Trophoblast cell (in vitro differentiated cells and primary cell): ENCODE data around the gene ZNG1F.
"Not testable (repeated sequence)": the region's sequence is repeated elsewhere in the genome, so short reads cannot be mapped to it uniquely, and the experiment has no call there.

Experiments used
- DNase-seq, 2 donors: peaks; one replicate each; pipeline ENCODE4 v3.0.0-alpha.2; 2016
- H2AFZ ChIP-seq: 2 replicates; pipeline ENCODE4 v1.6.1; 2013; ENCODE audit warnings: low read length, moderate library complexity, mild to moderate bottlenecking; ENCODE audit not compliant: insufficient read depth, poor library complexity
- H2AK5ac ChIP-seq: 2 replicates; pipeline ENCODE4 v1.6.1; 2013; ENCODE audit warnings: mild to moderate bottlenecking, low read length
- H2BK120ac ChIP-seq: 2 replicates; pipeline ENCODE4 v1.6.1; 2013; ENCODE audit warnings: low read length, mild to moderate bottlenecking, moderate library complexity; ENCODE audit not compliant: insufficient read depth, poor library complexity
- H2BK12ac ChIP-seq: 2 replicates; pipeline ENCODE4 v1.6.1; 2013; ENCODE audit warnings: mild to moderate bottlenecking, low read length, moderate library complexity
- H2BK5ac ChIP-seq: 2 replicates; pipeline ENCODE4 v1.6.1; 2013; ENCODE audit warnings: low read length, low read depth, moderate library complexity, mild to moderate bottlenecking; ENCODE audit not compliant: poor library complexity
- H3K14ac ChIP-seq: 2 replicates; pipeline ENCODE4 v1.6.1; 2013; ENCODE audit warnings: mild to moderate bottlenecking, low read length
- H3K18ac ChIP-seq: 2 replicates; pipeline ENCODE4 v1.6.1; 2013; ENCODE audit warnings: mild to moderate bottlenecking, low read length
- H3K23ac ChIP-seq: 2 replicates; pipeline ENCODE4 v1.6.1; 2013; ENCODE audit warnings: low read length
- H3K27ac ChIP-seq: 2 replicates; pipeline ENCODE4 v1.5.1; 2013; ENCODE audit warnings: low read depth, mild to moderate bottlenecking, inconsistent platforms, low read length, moderate library complexity
- H3K27me3 ChIP-seq: 2 replicates; pipeline ENCODE4 v1.6.1; 2013; ENCODE audit warnings: inconsistent platforms, mild to moderate bottlenecking, low read length, moderate library complexity; ENCODE audit not compliant: insufficient read depth
- H3K36me3 ChIP-seq, 2 experiments: 1 replicate in 1 of 2; 2 replicates in 1 of 2; pipeline ENCODE4 v1.6.1; 2013; ENCODE audit warnings: low read length in 2 of 2, mild to moderate bottlenecking in 2 of 2, moderate library complexity in 1 of 2; ENCODE audit not compliant: insufficient read depth in 2 of 2, control insufficient read depth in 1 of 2
- H3K4ac ChIP-seq: 2 replicates; pipeline ENCODE4 v1.6.1; 2013; ENCODE audit warnings: low read depth, mild to moderate bottlenecking, low read length, moderate library complexity
- H3K4me1 ChIP-seq, 2 experiments: 1 replicate in 1 of 2; 2 replicates in 1 of 2; pipeline ENCODE4 v1.6.1; 2013; ENCODE audit warnings: low read length in 2 of 2, mild to moderate bottlenecking in 2 of 2, moderate library complexity in 1 of 2; ENCODE audit not compliant: insufficient read depth in 2 of 2, control insufficient read depth in 1 of 2
- H3K4me2 ChIP-seq: 2 replicates; pipeline ENCODE4 v1.6.1; 2013; ENCODE audit warnings: inconsistent platforms, mild to moderate bottlenecking, low read length, moderate library complexity
- H3K4me3 ChIP-seq: 2 replicates; pipeline ENCODE4 v1.5.1; 2013; ENCODE audit warnings: mild to moderate bottlenecking, low read depth, low read length, inconsistent platforms
- H3K79me1 ChIP-seq: one replicate; pipeline ENCODE4 v1.6.1; 2013; ENCODE audit warnings: low read length
- H3K79me2 ChIP-seq: 2 replicates; pipeline ENCODE4 v1.6.1; 2013; ENCODE audit warnings: low read length, mild to moderate bottlenecking; ENCODE audit not compliant: control insufficient read depth, insufficient read depth, poor library complexity
- H3K9ac ChIP-seq: 2 replicates; pipeline ENCODE4 v1.6.1; 2013; ENCODE audit warnings: mild to moderate bottlenecking, low read length
- H3K9me3 ChIP-seq: 2 replicates; pipeline ENCODE4 v1.6.1; 2013; ENCODE audit warnings: low read depth, mild to moderate bottlenecking, control low read depth, inconsistent platforms, low read length; ENCODE audit not compliant: insufficient read depth
- H4K12ac ChIP-seq: 2 replicates; pipeline ENCODE4 v1.6.1; 2013; ENCODE audit warnings: low read depth, mild to moderate bottlenecking, low read length, moderate library complexity
- H4K8ac ChIP-seq: 2 replicates; pipeline ENCODE4 v1.6.1; 2013; ENCODE audit warnings: low read depth, mild to moderate bottlenecking, low read length, moderate library complexity
- H4K91ac ChIP-seq: one replicate; pipeline ENCODE4 v1.6.1; 2013; ENCODE audit warnings: low read depth, mild to moderate bottlenecking, low read length, moderate library complexity
- WGBS: extraction: QIAGEN DNeasy Blood & Tissue Kit; methylation state at CpG from one replicate; pipeline ENCODE4 v1.1.7; 2013; ENCODE audit warnings: missing lambda C conversion rate; ENCODE audit not compliant: insufficient read length, insufficient coverage; ENCODE audit errors: extremely low coverage; 5-methylcytosine and 5-hydroxymethylcytosine counted together

The ZNG1F gene

DNA sequence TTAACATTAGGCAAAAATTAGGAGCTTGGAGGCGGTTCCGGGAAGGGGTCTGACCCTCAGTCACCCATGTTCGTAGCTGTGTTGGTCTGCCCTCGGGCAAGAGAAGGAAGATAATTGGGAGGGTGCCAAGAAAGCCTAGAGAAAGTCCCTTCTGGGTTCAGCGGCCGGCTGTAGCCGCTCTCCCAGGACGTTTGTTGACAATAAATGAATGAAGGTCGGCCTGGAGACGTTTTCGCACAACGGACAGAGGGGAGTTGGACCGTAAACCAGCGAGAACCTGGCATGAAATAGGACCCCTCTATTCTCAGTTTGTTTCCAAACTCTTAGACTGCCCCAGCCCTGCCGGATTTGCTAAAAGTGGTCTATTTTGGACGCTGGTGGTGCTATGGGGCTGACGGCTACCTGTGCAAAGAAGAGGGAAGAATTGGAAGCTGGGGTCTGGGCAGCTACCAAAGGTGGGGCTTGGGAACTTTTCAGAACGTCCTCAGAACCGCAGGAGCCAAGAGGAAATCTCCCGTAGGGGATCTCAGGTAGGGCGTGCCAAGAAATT is 63.9 kb downstream of the ZNG1F start:
- H3K23ac ChIP-seq, H2BK5ac ChIP-seq, H3K9me3 ChIP-seq, H3K79me2 ChIP-seq, H4K91ac ChIP-seq, H3K14ac ChIP-seq, H3K4ac ChIP-seq, H3K4me2 ChIP-seq, H3K9ac ChIP-seq, H2AFZ ChIP-seq, H3K79me1 ChIP-seq, H3K4me3 ChIP-seq, DNase-seq, H2BK120ac ChIP-seq, H3K18ac ChIP-seq, H4K12ac ChIP-seq, H4K8ac ChIP-seq, H2BK12ac ChIP-seq, H3K27me3 ChIP-seq, H2AK5ac ChIP-seq, H3K4me1 ChIP-seq, H3K36me3 ChIP-seq, H3K27ac ChIP-seq: not testable (repeated sequence)
- no CpG with 5 or more reads among the region's 21 CpGs for WGBS

DNA sequence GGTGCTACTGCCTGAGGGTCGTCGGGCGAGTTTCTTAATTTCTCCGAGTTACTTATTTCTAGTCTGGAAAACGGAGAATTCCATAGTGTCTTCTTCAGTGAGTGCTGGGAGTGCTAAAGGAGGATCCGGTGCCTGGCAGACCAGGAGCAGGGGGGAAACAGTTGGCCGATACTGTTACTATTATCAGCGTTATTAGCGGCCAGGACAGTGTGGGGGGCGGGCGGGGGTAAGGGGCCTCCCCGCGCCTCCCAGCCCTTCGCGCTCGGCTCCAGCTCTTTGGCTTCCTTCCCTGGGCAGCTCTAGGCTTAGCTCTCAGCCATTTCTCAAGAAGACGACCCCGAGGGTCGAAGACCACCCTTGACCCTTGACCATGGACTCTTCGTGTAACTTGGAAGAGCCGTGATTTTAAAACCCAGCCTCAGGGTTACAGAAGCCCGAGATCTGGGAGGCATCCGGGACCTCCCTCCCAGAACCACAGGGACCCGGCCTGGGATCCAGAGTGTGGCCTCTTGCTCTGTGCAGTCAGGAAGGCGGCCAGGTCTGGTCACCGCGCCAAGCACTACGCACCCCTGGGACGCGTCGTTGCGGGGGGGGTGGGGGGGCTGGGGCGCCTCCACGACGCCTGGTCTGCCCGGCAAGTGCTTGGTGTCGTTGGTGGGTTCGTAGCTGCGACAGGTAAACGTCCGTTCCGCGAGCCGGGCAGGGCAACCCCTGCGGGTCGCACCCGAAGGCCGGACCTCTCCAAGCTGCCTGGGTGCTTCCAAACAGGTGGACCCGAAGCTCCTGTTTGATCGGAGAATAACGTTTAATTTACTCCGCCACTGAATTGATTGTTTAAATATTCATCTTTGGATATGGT is 64.6 kb downstream of the ZNG1F start:
- not testable (repeated sequence) for DNase-seq, H2AFZ ChIP-seq, H3K9me3 ChIP-seq, H2BK120ac ChIP-seq, H3K14ac ChIP-seq, H2AK5ac ChIP-seq, H4K91ac ChIP-seq, H3K27me3 ChIP-seq, H4K8ac ChIP-seq, H3K36me3 ChIP-seq, H3K23ac ChIP-seq, H3K27ac ChIP-seq, H4K12ac ChIP-seq, H2BK5ac ChIP-seq, H2BK12ac ChIP-seq, H3K18ac ChIP-seq, H3K4me2 ChIP-seq, H3K9ac ChIP-seq, H3K4ac ChIP-seq, H3K79me1 ChIP-seq, H3K4me3 ChIP-seq, H3K4me1 ChIP-seq, H3K79me2 ChIP-seq
- no CpG with 5 or more reads among the region's 52 CpGs for WGBS

DNA sequence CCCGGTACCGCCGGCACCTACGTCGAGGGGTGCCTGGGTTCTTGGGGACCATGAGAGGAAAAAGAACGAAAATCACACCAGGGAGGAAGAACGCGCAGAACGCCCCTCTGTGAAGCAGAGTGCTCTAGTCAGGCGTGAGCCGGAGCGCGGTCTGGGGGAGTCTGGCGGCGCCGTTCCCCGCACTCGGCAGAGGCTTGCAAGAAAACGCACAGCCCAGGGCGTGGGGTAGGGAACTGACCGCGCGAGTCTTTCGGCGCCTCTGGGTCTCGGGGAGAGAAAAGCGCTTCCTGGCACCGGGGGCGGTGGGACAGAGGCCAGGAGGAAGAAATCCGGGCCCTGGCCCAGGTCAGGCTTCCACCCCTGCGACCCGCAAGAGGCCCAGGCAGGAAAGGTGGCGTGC is 65.3 kb downstream of the ZNG1F start:
- not testable (repeated sequence) for H3K4me1 ChIP-seq, H3K14ac ChIP-seq, H2AFZ ChIP-seq, H2BK12ac ChIP-seq, H4K91ac ChIP-seq, H3K9me3 ChIP-seq, H3K4me3 ChIP-seq, H3K27me3 ChIP-seq, H2BK120ac ChIP-seq, H2AK5ac ChIP-seq, H3K79me2 ChIP-seq, H3K4me2 ChIP-seq, H3K27ac ChIP-seq, H3K4ac ChIP-seq, H3K23ac ChIP-seq, H4K8ac ChIP-seq, H3K36me3 ChIP-seq, H2BK5ac ChIP-seq, H4K12ac ChIP-seq, H3K9ac ChIP-seq, DNase-seq, H3K79me1 ChIP-seq, H3K18ac ChIP-seq
- WGBS = no CpG with 5 or more reads among the region's 33 CpGs

DNA sequence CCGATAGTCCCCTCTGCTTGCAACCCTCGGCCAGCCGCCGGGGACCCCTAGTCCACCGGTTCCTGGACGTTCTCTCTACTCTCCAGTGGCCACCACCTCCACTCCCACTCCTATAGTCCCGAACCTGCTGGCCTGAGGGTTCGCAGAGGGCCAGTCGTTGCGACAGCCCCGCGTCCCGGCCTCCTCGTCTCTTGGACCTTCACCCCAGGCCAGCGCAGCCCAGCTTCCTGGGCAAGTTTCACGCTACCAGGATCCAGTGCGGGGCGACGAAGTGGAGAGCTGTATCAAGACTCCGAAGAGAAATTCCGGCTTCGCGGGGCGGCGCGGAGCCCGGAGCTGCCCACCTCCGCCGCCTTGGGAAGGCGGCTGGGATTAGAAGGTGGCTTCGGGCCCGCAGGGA is 65.7 kb downstream of the ZNG1F start:
- not testable (repeated sequence) for H3K9me3 ChIP-seq, H3K27me3 ChIP-seq, H2BK5ac ChIP-seq, H2BK12ac ChIP-seq, H4K8ac ChIP-seq, H3K14ac ChIP-seq, H3K79me1 ChIP-seq, H3K4me3 ChIP-seq, H4K91ac ChIP-seq, H3K4me2 ChIP-seq, H4K12ac ChIP-seq, H3K23ac ChIP-seq, H3K9ac ChIP-seq, DNase-seq, H3K18ac ChIP-seq, H3K27ac ChIP-seq, H3K4ac ChIP-seq, H3K79me2 ChIP-seq, H2AFZ ChIP-seq, H3K36me3 ChIP-seq, H2BK120ac ChIP-seq, H2AK5ac ChIP-seq, H3K4me1 ChIP-seq
- no CpG with 5 or more reads among the region's 32 CpGs for WGBS
